ENCODE measurements around the gene KBTBD13.

KBTBD13 gene

GRCh38 chr15:65115086-65115485, 38.5 kb downstream of the KBTBD13 start, which contains the start of gene UBAP1L:
TSS of gene UBAP1L (minus strand) at chr15:65115200. CDS start at chr15:65106215, 8,985 bp downstream.
- DNase-seq (ENCODE audit: insufficient read length, low spot score) (no peak), FAIRE-seq (peak; percentile 97)
- no peak for TF ChIP-seq CTCF (IDR thresholded peaks at IDR 0.05; ENCODE audit: insufficient read depth, missing control alignments)

- FAIRE-seq (no peak), DNase-seq (ENCODE audit: insufficient read length, low spot score) (no peak)
- TF ChIP-seq CTCF (IDR thresholded peaks at IDR 0.05; ENCODE audit: insufficient read depth, missing control alignments), result no peak
Observed at GRCh38 chr15:65115542-65115941, 39.0 kb downstream of the KBTBD13 start.

Measured in D721Med (cell line).